Smooth muscle cell of the brain vasculature (primary cell): ENCODE results near the gene AGFG1.
"Not testable (repeated sequence)": the region's sequence is repeated elsewhere in the genome, so short reads cannot be mapped to it uniquely, and the experiment has no call there.

Experiments used
- DNase-seq: peaks from one replicate; pipeline ENCODE4 v3.0.0-alpha.2; 2012; ENCODE audit warnings: low read depth, low spot score

The AGFG1 gene

DNA sequence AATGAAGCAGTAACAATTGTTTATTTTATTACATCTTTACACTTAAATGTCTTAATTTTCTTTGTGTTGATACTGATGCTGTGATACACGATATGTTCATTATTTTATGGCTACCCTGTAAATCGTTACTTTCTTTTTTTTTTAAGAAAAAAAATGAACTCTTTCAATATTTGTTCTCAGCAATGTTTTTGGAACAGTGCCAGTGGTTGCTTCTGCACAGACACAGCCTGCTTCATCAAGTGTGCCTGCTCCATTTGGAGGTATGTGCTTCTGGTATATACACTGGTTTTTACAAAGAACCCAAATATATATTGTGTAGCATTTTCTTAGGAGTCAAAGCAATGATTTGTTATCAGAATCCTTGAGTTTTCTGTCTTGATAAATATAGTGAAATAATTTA is 64.5 kb downstream of the AGFG1 start:
- peak; percentile 3 for DNase-seq

DNA sequence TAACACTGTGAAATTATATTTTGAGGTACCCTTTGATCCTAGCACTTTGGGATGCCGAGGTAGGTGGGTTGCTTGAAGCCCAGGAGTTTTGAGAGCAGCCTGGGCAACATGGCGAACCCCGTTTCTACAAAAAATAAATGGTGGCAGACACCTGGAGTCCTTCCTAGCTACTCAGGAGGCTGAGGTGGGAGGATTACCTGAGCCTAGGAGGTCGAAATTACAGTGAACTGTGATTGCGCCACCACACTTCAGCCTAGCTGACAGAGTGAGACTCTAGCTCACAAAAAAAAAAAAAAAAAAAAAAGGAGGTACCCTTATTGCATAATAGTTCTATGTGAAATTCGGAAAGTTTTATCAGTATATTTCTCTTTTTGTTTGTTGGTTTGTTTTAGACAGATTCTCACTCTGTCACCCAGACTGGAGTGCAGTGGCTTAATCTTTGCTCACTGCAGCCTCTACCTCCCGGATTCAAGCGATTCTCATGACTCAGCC is 67.6 kb downstream of the AGFG1 start:
- DNase-seq = no peak

DNA sequence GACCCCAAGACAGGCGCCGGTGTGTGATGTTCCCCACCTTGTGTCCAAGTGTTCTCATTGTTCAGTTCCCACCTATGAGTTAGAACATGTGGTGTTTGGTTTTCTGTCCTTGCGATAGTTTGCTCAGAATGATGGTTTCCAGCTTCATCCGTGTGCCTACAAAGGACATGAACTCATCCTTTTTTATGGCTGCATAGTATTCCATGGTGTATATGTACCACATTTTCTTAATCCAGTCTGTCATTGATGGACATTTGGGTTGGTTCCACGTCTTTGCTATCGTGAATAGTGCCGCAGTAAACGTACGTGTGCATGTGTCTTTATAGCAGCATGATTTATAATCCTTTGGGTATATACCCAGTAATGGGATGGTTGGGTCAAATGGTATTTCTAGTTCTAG is 68.4 kb downstream of the AGFG1 start:
- not testable (repeated sequence) for DNase-seq

- DNase-seq = no peak
These were observed 74.0 kb downstream of the AGFG1 start for GRCh38 chr2:227545990-227546389.

GRCh38 chr2:227551836-227552235 is 79.9 kb downstream of the AGFG1 start:
- no peak for DNase-seq

DNA sequence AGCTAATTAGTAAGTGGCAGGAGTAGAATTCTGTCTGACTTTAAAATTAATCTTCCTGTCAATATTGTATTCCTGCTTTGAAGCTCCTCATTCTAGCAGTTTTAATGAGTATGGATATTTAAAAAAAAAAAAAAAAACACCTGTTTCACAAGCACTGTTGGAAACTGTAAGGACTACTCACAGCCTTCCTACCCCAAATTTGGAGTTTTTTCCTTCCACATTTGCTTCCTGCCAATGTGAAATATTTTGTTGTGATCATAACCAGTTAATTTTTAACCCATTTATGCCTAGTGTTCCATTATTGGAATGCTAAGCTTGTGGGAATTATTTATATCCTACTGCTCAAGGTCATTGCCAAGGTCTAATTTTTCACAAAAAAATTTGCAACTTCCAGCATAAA is 90.6 kb downstream of the AGFG1 start:
- no peak for DNase-seq

- no peak for DNase-seq
These were observed 93.1 kb downstream of the AGFG1 start for GRCh38 chr2:227565080-227565479.

DNA sequence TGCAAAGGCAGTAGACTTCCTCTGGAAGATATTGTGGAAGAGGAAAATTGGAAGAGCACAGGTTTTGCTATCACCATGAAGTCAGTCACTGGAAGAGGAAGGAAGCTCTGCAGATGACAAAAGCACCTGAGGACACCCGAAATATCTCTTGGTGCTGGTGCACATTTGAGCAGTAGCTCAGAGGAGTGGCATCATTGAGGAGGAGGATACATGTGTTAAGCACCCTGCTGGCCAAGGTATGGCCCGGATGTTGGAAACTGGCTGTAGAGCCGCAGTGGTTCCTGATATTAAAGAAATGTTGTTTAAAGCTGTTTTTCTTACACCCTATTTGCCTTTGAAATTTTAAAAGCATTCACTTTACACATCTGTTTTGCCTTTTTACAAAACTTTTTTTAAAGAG is 94.1 kb downstream of the AGFG1 start:
- DNase-seq = no peak

- DNase-seq = no peak
These were observed 96.9 kb downstream of the AGFG1 start for GRCh38 chr2:227568852-227569169.

- no peak for DNase-seq
These were observed 98.7 kb downstream of the AGFG1 start for GRCh38 chr2:227570615-227571014.

DNA sequence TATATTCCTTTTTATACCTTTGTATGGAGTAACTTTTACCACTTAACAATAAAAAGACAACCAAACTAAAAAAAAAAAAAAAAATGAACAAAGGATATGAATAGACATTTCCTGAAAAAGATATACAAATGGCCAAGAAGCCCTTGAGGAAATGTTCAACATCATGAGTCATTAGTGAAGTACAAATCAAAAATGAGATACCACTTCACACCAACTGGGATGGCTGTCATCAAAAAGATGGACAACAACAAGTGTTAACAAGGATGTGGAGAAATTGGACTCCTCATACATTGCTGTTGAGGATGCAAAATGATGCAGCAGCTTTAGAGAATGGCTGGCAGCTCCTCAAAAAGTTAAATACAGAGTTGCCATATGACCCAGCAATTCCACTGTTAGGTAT is 104.2 kb downstream of the AGFG1 start:
- DNase-seq = no peak

DNA sequence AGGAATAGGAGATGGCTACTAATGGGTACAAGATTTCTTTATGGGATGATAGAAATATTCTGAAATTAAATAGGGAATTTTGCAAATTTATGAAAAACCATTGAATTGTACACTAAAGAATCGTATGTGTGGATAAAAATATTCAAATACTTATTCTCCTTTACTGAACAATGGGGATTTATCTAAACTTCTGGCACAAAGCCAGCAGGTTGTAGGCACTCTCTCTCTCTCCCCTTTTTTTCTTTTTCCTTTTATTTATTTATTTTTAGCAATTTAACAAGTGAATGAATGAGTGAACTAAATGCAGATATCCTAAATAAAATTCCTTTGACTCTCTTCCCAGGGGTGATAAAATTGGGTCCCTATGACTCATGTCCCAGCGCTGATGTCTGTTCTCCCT is 104.9 kb downstream of the AGFG1 start:
- no peak for DNase-seq

GRCh38 chr2:227577555-227577954 is 105.6 kb downstream of the AGFG1 start:
- no peak for DNase-seq

GRCh38 chr2:227578642-227579041 is 106.7 kb downstream of the AGFG1 start:
- DNase-seq = no peak

DNA sequence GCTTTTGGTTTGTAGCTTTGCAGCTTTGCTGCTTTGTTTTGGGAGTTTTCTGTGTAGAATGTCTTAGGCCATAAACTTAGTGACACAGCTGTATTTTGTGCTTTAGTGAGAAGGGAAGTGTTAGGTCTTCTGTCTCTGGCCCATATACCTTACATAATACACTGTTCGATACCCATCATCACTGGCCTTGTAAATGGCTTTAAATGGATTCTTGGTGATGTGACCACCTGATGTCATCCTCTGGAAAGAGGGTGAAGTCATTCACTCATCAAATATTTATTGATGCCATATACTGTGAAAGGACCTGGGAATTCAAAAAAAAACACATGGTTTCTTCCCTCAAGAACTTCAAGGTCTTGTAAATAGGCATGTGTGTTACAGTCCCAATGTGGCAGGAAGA is 107.8 kb downstream of the AGFG1 start:
- DNase-seq = no peak

- DNase-seq = no peak
These were observed 110.4 kb downstream of the AGFG1 start for GRCh38 chr2:227582369-227582768.

DNA sequence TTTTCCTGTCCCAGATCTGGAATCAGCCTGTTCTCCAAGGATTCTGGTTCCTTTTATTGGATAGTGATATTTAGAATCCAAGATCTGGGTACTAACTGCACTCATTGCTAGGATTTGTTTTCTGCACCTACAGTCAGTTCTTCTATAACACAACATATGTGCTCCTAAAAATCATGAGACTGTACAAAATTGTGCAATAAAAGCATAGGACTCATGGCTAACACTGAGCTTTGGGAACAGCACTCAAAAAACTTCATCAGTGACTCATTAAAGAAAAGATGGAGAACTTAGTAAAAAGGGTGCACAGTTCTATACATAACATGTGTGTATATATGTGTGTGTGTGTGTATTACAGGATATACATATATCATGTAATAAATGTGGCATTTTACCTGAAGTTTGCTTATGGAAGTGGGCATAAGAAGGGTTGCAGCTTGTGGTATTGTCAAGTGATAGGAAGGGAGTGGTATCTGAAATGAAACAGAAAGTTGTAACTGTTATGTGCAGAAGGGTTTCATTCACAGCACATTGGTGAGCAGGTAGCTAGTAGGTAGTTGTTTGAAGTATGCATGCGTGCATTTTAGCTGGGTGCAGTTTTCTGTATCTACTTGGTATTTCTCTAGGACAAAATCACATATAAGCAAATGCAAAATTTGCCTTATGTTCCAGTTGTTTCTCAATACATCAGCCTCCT is 120.9 kb downstream of the AGFG1 start:
- DNase-seq = no peak

DNA sequence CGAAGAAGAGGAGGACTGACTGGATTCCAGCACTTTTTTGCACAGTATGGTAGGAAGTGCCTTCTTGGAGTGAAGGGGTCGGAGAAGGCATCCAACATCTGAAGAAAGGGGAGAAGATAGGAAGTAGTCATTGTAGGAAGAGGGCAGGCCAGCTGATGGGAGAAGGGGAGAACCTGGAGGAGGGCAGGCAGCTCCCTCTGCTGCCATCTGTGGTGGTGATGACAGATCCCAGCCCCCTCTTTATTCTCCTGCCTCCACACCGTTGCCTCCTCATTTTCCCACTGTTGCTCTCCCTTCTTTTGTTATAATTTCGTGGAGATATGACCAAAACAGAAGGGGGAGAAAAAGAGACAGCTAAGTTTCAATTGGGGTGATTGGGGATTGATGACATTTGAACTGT is 123.8 kb downstream of the AGFG1 start:
- DNase-seq = no peak

DNA sequence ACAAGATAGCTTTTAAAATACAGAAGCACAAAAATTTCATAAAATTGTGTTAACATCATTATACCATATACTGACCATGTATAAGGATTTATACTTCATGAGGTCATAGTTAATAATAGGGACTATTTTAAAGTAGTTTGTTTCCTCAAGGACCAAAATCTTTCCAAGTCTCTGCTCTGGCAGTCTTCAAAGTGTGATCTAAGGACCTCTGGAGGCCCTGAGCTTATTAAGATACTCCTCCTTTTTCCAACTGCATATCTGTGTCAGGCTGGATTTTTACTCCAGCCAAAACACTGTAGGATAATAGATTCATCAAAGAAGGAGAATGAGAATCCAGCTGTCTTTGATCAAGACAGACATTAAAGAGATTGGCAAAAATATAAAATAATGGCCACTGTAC is 125.1 kb downstream of the AGFG1 start:
- no peak for DNase-seq

DNA sequence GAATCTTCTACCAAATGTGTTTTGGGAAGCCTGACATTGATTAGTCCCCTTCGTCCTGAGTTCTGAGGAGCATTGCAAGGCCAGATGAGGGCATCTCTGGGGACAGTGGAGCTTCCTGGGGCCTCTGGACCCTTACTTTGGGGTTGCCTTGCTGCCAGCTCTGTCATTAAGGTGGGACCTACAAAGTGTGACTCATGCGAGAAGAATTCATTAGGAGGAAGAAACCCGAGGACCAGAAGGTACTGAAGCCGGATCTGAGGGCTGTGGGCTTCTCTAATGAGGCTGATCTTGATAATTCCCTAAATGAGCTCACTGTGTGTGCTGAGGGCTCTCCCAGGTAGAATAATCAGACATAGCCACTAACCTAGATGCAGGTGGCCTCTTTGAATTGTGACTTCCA is 126.0 kb downstream of the AGFG1 start:
- no peak for DNase-seq

- not testable (repeated sequence) for DNase-seq
These were observed 127.0 kb downstream of the AGFG1 start, which contains the start of gene SCYGR2 for GRCh38 chr2:227598835-227599503. TSS of gene SCYGR2 (plus strand) at chr2:227598893. CDS start at chr2:227598893, 0 bp downstream.

DNA sequence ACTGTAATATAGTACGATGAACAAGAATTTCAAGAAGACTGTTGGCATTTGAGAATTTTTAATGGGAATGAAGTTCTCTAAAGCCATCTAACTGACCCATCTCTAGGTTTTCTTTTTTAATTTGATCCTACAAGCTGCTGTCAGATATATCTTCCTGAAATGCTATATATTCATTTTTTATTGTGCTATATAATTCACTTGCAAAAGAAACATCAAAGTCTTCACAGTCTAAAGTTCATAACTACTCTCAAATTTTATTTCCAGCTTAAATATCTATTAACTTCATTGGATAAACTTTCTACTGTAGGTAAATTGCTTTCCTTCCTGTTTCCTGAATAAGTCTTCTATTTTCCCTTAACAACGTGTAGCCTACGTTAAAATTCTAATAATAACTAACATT is 130.4 kb downstream of the AGFG1 start:
- DNase-seq = no peak

DNA sequence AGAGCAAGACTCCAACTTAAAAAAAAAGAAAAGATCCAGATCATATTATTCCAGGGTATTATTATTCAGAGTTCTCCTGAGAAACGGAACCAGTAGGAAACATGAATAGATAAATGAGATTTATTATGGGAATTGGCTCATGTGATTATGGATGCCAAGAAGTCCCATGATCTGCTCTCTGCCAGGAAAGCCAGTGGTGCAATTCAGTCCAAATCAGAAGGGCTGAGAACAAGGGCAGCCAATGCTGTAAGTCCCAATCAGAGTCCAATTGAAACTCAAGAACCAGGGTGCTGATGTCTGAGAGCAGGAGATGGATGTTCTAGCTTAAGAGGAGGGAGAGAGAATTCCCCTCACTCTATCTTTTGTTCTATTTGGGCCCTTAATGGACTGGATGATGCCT is 134.5 kb downstream of the AGFG1 start:
- no peak for DNase-seq
